Eye (tissue), 1 donor: Measurements from ENCODE around the gene DAPK1.
A peak's percentile ranks its signal among the peaks of the same experiment; 100 is the strongest.

ENCODE experiments used
- DNase-seq: peaks from one replicate; pipeline ENCODE4 v3.0.0-alpha.2; 2015

Gene DAPK1

DNA sequence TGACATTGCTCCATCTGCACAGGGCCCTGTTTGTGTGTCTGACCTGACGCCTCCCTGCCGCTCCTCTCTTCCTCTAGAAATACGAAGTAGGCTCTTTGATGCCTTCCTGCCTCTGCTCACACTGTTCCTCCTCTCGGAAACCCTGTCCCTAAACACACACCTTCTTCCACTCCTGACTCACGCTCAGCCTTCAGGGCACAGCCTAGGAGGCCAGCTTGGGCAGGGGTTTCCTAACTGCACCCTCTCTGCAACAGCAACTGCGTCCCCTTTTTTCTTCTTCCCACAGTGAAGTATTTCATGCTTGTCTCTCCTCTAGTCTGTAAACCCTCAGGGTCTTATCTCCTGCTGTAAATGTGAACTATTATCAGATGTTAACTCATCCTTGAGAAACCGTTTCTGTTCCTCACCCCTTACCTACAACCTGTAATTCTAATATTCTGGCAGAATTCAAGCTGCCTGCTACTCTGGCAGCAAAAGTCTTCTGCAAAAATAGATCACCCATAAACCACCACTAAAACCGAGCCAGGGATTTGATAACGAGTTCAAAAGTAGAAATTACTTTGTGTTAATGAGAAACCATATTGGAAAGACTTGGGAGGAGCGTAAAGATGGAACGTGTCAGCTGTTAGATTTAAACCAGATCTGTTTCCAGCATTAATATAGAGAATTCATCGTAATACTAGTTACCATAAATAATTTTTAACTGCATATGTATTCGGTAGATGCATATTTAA is 100.2 kb downstream of the DAPK1 start:
- no peak for DNase-seq

DNA sequence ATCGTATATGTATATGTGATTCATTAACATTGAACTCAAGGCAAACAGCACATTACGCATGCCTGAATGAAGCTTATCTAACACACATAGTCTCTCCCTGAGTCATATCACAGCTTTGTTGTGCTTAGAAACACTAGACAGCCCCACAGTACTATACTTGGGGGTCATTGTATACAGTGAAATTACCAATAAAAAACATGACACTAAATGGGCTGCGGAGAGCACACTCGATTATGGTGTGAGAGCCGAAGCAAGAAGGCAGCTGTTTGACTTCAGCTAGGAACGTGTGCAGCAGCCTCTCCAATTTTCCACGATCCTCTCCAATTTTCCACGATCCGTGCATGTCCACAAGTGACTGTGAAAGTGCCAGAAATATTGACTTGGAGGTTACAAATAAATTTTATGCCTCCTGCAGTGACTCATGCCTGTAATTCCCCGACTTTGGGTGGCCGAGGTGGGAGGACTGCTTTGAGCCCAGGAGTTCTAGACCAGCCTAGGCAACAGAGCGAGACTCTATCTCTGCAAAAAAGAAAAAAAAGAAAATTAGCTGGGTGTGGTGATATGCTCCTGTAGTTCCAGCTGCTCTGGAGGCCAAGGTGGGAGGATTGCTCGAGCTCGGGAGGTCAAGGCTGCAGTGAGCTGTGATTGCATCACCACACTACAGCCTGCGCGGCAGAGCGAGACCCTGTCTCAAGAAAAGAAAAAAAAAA is 102.4 kb downstream of the DAPK1 start:
- DNase-seq, result peak; percentile 68

DNA sequence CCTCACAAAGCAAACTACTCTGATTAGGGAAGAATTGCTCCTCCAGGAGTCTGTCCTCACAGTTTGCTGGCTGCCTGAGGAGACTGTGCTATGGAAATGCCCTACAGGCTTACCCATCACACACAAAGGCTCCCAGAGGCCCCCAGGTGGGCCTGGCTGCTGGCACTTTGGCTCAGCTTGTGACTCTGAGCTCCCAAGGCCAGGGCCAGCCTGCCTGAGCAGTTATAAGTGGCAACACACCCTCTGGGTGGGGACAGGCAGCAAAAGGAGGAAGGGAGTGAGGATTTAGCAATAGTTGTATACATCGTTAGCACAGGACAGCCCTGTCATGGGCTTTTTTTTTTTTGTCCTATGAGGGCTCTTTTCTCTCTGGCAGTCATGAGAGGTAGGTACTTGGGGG is 103.5 kb downstream of the DAPK1 start:
- no peak for DNase-seq

DNA sequence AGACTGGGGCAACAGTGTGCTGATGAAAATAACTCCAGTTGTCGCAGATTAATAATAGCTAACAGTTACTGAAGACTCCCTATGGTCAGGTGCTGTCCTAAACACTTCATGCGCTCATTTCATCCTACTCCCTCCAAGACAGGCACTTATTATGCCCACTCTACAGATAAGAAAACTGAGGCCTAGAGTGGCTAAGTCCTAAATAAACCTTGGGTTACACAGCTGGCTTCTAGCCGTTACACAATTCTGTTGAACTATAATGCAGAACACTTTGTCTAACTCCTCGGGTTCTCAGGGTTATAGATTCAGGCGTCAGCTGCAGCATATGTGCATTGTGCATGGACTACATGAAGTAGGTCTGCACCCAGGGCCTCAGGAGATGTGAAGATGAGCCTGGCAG is 103.9 kb downstream of the DAPK1 start:
- DNase-seq, result no peak

DNA sequence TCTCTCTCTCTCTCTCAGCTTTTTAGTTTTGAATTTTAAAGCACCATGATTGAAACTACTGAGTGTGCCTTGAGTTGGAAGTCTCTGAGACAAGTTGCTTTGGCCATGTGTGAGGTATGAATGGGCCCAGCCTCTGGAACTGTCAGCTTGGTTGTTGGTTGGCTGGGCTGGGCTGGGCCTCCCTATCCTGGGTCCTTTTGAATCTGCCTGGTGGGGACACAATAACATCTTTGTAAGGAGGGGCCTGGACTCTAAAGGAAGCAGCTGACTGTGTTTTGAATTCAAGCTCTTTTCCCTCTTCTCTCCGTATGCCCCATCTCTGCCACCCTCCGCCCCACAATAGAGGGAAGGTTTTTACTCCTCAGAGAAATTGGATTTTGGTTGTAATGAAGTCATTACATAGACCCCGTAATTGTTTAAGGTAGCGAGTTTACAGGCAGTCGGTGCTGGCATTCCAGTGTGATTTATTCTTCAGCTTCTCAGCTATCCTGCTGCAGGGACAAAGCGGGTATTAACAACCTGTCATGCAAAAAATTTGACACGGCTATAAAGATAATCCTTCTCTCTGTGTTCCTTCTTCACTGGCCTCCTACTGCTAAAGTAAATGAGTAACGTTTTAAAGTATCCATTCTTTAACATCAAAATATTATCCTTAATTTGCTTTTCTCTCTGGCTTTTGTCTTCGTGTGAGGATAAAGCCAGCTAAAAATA is 105.4 kb downstream of the DAPK1 start:
- DNase-seq, result no peak

DNA sequence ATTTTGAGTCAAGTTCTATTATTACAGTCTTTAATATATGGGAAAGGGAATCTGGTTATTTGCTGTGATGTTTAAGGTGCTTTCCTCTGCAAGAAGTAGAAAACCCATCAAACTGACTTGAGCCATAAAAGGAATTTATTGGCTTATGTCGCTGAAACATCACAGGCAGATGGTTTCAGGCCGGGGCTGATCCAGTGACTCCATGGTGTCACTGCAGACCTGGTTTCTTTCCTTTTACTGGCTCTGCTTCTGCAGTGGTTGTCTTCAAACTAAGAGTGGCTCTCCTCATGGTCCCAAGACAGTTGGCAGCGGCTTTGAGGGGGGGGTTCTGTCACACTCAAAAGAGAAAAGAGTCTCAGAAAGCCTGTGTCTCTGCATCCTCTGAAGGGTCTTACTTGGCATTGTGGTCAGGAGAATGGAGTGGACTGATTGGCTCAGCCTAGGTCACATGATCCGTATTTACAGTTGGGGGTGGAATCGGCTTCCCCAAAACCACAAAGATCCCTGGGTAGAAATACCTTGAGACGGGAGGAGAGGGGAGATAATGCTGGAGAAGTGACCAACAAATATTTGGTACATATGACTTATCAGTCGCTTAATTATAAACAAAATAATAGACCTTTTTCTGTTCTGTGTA is 106.3 kb downstream of the DAPK1 start:
- no peak for DNase-seq

DNA sequence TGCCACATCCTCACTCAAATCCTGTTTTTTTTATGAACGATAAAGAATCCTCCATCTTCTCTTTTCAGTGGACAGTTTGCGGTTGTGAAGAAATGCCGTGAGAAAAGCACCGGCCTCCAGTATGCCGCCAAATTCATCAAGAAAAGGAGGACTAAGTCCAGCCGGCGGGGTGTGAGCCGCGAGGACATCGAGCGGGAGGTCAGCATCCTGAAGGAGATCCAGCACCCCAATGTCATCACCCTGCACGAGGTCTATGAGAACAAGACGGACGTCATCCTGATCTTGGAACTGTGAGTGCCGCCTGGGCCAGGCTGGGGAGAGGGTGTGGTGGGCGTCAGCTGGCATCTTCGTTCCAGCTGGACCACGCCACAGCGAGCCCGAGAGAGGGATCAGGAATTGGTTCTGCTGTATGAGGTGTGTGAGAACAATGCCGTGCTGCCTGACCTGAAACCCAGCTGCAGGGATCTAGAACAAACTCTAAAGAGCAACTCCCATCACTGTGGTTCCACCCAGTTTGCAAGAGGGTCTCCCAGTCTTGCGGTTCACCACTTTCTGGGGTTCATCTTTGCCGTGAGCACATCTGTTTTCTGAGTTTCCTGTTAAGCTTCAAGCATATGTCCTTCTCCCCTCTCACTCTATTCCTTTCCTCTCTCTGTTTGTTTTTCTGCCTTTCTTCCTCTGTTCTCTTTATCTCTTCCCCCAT is 107.4 kb downstream of the DAPK1 start:
- DNase-seq, result no peak

DNA sequence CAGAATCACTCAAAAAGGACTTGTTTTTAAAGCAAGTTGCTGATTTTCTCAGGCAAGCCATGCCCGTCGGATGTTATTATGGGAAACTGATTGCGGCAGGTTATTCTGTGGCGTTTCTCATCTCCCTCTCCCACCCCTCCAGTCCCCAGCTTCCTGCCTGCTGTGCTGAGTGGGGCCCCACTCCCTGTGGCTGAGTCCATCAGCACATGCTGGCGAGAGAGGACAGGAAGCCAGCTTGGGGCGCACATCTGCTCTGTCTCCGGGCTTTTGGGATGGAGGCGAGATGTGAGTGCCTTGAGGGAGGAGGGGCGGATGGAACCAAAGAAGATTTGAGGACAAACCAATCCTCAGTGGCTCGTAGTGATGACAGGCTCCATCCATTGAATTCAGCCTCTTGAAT is 108.0 kb downstream of the DAPK1 start:
- DNase-seq, result no peak

DNA sequence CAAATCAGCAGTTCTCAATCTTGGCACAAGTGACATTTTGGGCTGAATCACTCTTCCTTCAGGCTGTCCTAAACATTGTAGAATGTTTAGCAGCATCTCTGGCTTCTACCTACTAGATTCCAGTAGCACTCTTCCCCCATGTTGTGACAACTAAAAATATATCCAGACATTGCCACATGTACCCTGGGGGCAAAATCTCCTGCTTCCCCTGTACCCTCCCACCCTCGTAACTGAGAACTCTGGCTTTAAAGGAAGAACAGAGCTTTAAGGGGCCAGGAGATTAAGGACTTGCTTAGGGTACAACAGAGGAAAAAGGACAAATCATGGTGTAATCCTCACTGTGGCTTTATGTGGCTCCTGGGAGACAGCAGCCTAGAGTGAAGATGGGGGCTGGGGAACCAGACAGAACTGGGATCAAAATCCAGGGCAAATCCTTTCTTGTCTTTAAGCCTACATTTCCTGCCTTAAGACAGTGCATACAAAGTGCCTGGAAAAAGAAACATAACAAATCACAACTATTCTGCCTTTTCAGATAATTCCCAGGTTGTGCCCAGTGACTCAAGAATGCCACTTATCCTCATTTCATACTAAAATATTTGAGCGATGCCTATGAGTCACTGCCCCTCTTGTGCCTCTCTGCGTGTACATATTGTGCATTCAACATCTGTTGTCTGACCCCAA is 109.3 kb downstream of the DAPK1 start:
- no peak for DNase-seq

DNA sequence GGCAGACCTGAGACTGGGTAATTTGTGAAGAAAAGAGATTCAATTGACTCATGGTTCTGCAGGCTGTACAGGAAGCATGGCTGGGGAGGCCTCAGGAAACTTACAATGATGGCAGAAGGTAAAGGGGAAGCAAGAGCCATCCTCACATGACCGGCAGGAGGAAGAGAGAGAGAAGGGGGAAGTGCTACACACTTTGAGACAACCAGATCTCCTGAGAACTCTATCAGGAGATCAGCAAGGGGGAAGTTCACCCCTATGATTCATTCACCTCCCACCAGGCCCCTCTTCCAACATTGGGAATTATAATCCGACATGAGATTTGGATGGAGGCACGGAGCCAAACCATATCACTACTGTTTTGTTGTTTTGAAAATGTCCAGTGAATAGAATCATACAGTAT is 110.2 kb downstream of the DAPK1 start:
- DNase-seq, result no peak

DNA sequence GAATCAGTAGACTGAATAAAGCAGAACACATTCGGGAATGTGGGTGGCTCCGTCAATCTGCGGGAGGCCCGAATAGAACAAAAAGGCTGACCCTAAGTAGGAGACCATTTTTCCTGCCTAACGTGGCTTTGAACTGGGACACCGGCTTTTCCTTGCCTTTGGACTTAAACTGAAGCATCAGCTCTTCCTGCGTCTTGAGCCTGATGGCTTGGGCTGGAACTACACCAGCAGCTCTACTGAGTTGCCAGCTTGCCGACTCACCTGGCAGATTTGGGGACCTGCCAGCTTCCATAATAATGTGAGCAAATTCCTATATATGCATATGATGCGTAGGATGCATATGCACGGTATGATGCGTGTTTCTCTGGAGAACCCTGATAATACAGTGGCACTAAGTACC is 111.3 kb downstream of the DAPK1 start:
- DNase-seq, result no peak

DNA sequence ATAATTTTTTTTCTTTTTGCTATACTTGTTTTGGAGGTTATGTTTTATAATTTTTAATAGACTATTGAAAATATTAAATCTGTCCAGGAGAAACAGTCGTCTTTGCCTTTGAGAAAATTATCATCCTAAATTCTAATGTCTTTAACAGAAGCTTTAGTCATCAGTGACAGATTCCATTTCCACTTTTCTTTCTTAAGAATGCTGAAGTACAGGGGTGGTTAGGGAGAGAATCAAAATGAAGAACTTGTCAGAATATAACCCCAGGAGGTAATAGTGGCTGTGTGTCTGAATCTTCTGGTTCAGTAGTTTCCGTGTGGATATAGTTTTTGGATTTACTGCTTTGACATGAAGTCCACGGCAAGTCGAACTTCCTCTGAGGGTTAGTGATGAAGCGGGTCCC is 111.8 kb downstream of the DAPK1 start:
- DNase-seq, result no peak

DNA sequence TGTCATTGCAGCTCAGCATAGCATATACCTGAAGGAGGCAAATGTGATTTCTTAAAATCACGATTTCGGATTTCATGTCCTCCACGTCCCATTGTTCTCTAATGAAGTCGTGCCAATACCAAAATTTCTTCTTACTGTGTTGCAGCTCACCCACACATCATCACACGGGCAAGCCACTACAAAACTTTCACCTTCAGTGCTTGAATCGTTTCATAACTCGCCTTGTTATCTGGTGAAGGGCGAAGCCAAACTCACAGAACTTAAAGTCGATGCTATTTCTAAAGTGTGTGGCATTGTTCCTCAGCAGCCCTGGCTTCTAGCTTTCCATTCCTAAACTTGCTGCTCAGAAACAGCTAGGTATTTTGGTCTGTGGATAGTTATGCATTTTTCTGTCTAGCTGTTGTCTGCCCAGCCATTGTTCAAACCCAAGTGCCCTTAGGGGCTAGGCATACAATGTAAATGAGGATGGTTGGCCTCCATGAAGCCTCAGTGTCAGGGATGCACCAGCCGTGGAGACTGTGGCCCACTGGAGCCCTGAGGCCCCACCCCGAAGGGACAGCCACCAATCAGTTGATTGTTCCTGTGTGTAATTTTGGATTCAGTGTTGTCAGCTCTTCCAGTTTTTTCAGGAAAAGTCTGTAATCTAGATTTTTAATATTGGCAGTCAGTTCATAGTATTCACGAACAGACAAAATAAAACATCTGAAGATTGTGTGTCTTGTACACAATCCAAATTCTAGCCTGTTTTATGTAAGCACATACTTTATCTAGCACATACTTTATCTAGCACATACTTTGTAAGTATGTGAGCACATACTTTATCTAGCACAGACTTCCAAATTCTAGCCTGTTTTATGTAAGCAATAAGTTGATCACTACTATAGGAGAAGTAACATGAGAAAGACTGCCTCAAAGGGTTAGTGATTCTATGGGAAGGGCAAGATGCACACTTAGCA is 112.8 kb downstream of the DAPK1 start:
- DNase-seq, result no peak

DNA sequence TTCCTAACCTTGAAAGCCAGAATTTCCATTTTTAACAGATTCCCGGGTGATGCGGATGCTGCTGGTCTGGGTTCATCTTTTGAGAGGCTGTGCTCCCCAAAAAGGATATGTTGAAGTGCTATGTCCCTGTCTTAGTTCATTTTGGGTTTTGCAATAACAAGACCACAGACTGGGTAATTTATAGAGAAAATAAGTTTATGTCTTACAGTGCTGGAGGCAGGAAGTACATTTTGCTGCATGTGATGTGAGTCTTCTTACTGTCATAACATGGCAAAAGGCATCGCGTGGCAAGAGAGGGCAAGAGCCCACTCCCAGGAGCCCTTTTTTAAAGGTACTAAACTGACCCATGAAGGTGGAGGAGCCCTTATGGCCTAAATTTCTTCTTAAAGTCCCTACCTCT is 114.1 kb downstream of the DAPK1 start:
- DNase-seq, result no peak

DNA sequence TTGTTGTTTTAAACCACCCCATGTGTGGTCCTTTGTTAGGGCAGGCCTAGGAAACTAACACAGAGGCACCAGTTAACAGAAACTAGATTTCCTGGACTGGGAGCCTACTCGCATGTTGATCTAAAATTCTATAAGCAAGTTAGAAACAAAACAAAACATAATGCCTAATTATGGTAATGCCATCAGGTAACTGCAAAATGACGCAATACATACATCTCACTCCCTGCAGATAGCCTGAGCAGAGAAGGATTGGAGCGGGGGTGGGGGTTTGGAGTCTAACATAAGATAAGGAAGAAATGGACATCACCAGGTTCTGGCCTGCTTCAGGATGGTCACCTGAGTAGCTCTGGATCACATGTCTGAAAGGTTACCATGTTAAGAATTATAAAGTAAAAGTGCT is 114.9 kb downstream of the DAPK1 start:
- no peak for DNase-seq

DNA sequence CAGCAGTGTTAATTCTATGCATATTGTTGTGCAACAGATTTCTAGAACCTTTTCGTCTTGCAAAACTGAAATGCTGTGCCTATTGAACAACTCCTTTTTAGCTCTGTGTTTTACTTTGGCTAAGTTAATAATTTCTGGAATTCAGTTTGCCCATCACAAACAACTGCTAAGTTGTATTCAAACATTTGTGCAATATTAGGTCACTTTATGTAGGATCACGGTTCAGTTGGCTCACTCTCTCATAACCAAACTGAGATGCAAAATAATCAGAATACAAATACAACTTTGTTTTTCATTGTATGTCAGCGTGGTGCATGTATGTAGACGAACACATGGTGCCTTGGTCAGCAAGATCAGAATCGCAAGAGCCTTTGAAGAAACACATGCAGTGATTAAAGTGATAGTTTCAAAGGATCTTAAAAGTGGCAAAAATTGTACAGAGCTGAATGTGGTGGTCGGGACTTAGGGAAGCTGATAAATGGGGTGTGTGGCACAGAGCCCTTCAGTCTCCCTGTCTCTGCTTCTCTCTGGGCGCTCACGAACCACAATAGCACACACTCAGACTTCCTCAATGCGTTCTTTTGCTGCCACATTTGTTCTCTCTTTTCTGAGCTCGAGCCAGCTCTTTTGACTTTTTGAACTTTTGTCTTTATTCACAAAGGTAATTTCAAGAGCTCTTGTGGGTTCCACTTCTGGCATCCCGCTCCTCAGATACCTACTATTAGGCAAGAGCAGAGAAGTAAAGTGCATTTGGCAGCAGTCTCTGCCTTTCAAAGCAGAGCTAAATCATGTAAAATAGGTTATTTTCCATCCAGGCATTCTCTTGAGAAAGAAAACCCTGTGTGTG is 115.8 kb downstream of the DAPK1 start:
- DNase-seq, result no peak

DNA sequence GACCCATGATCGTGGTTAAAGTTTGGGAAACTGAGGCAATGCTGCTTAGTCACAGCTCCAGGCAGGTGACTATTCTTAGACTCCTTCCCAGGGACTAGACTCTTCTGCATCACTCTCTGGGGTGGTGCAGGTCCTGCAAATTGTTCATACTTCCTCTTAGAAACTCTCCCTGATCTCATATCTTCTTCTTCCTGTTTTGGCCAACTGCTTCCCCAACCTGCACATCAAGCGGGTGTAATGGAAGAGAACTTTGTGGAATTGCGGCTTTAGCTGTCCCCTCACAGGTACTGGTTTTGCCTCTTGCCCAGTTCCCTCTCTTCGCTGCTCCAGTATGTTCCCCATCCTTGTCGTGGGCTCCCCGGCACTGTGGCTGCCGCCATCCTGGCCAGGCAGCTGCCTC is 116.7 kb downstream of the DAPK1 start:
- DNase-seq, result no peak

DNA sequence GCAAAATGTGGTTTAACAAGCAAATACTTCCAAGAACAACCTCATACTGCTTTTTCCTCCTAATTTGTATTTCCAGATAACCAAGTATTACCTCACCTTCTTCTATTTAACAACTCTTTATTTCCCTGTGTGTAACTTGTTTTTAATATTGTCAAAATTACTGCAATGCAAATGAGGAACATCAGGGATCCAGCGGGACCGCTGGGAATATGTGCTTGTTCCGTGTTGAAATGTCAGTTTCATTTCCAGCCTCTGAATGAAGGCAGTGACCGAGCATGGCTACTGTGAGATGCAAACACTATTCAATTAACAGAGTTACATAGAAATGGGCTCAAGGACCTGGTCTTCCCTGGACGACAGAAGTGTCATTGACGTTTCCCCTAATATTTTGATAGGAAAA is 117.5 kb downstream of the DAPK1 start:
- no peak for DNase-seq

DNA sequence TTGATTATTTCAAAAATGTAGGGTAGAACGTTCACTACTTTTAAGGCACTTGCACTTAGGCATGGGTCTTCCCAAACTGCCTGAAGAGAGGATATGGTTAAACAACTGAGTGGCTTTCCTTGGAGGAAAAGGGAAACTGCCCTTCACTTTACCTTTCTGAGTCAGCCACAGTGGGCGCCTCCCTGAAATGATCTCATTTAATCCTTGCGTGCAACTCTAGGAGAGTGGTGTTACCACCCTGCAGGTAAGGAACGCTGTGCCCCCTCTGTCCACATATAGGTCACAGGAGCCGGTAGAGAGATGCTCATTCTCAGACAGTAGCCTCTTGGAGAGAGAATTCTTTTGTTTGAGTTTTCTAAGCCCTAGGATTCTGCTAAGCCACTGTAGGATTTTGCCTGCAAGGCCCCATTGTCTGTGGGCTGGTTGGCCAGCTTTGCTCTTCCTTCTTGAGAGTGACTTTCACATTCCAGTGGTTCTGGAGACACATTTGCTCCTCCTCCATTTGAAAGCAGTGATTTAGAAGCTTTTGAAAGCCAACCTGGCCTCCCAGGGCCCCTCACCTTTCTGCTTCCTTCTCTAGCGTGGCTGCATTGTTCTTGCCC is 118.0 kb downstream of the DAPK1 start:
- DNase-seq, result no peak

DNA sequence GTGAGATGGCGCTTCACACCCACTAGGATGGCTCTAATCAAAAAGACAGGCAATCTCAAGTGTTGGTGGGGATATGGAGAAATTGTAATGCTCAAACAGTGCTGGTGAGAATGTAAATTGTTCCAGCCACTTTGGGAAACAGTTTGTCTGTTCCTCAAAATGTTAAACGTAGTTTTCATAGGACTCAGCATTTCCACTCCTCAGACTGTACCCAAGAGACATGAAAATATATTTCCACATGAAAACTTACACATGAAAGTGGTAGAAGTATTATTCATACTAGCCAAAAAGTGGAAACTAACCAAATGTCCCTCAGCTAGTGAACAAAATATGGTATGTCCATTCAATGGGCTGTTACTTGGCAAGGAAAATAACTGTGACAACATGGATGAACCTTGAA is 120.6 kb downstream of the DAPK1 start:
- no peak for DNase-seq
